PFSK-1 (cell line): ENCODE data around the gene ARHGAP6.

Experiments
- POLR2AphosphoS5 ChIP-seq: IDR thresholded peaks from 2 replicates; pipeline ENCODE4 v1.6.1; 2012; ENCODE audit warnings: low read depth, mild to moderate bottlenecking, control low read depth, low read length, moderate library complexity
- REST ChIP-seq, 2 experiments: IDR thresholded peaks; 2 replicates each; pipeline versions ENCODE4 v1.6.1 to v1.8.0; 2011 to 2012; ENCODE audit warnings: low read depth in 2 of 2, low read length in 2 of 2, control low read depth in 1 of 2, inconsistent platforms in 1 of 2, mild to moderate bottlenecking in 1 of 2, moderate library complexity in 1 of 2; ENCODE audit not compliant: insufficient read depth in 1 of 2

- TF ChIP-seq POLR2AphosphoS5 (no peak), REST (IDR thresholded peaks at IDR 0.05; ENCODE audit: insufficient read depth in 1 of 2, low read depth in 2 of 2, low read length in 2 of 2) (no peak)
Measured at GRCh38 chrX:11446949-11447348, 218.8 kb downstream of the ARHGAP6 start.
